Ishikawa (cell line): Measurements from ENCODE around the gene STAMBPL1.

Experiments
- CEBPB ChIP-seq: IDR thresholded peaks from 2 replicates; pipeline ENCODE4 v1.6.1; 2012
- EP300 ChIP-seq: IDR thresholded peaks from 2 replicates; pipeline ENCODE4 v1.6.1; 2012; ENCODE audit warnings: borderline replicate concordance
- RAD21 ChIP-seq: IDR thresholded peaks from 2 replicates; pipeline ENCODE4 v1.6.1; 2012; ENCODE audit warnings: low read depth
- TEAD4 ChIP-seq: IDR thresholded peaks from 2 replicates; pipeline ENCODE4 v1.6.1; 2012
- YY1 ChIP-seq: IDR thresholded peaks from 2 replicates; pipeline ENCODE4 v1.6.1; 2012; ENCODE audit warnings: low read depth
- ZBTB7A ChIP-seq: IDR thresholded peaks from 2 replicates; pipeline ENCODE4 v1.6.1; 2012; ENCODE audit warnings: low read depth
- TF ChIP-seq, protein P1 (sequence below): IDR thresholded peaks from 2 replicates; pipeline ENCODE4 v1.6.1; 2012; ENCODE audit warnings: low read depth, mild to moderate bottlenecking
- TF ChIP-seq, protein P2 (sequence below): IDR thresholded peaks from 2 replicates; pipeline ENCODE4 v1.6.1; 2012

DNA sequence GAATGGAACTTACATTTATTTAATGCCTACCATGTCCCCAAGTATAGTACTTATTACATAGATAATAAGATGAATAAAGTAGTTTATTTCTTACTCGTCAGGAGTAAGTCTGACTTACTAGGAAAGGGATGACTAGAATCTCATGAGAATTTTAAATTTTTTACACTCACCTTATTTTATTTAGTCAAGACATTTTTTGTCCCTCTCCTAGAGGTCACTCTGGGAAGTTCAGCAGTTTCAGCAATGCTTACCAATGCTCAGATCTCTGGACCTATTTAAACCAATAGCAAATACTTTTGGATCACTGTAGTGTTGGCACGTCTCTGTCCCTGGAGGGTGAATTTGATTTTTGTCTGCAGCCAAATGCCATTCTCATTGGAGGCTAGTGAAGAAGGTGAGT is 83.3 kb downstream of the STAMBPL1 start:
- TF ChIP-seq, protein P1, sequence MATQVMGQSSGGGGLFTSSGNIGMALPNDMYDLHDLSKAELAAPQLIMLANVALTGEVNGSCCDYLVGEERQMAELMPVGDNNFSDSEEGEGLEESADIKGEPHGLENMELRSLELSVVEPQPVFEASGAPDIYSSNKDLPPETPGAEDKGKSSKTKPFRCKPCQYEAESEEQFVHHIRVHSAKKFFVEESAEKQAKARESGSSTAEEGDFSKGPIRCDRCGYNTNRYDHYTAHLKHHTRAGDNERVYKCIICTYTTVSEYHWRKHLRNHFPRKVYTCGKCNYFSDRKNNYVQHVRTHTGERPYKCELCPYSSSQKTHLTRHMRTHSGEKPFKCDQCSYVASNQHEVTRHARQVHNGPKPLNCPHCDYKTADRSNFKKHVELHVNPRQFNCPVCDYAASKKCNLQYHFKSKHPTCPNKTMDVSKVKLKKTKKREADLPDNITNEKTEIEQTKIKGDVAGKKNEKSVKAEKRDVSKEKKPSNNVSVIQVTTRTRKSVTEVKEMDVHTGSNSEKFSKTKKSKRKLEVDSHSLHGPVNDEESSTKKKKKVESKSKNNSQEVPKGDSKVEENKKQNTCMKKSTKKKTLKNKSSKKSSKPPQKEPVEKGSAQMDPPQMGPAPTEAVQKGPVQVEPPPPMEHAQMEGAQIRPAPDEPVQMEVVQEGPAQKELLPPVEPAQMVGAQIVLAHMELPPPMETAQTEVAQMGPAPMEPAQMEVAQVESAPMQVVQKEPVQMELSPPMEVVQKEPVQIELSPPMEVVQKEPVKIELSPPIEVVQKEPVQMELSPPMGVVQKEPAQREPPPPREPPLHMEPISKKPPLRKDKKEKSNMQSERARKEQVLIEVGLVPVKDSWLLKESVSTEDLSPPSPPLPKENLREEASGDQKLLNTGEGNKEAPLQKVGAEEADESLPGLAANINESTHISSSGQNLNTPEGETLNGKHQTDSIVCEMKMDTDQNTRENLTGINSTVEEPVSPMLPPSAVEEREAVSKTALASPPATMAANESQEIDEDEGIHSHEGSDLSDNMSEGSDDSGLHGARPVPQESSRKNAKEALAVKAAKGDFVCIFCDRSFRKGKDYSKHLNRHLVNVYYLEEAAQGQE, result no peak
- TF ChIP-seq, protein P2, sequence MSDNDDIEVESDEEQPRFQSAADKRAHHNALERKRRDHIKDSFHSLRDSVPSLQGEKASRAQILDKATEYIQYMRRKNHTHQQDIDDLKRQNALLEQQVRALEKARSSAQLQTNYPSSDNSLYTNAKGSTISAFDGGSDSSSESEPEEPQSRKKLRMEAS, result no peak
- TF ChIP-seq TEAD4 (no peak), CEBPB (no peak), YY1 (no peak), EP300 (no peak), ZBTB7A (no peak), RAD21 (no peak)
